HL-60 (cell line): ENCODE data around the gene SMARCA2.

Experiments used
- CTCF ChIP-seq: IDR thresholded peaks from one replicate; pipeline ENCODE4 v1.5.1; 2011; ENCODE audit warnings: low read length, control low read depth, inconsistent platforms; ENCODE audit not compliant: insufficient read depth
- GABPA ChIP-seq: IDR thresholded peaks from 2 replicates; pipeline ENCODE4 v1.6.1; 2012; ENCODE audit warnings: low read depth
- POLR2AphosphoS5 ChIP-seq: IDR thresholded peaks from 2 replicates; pipeline ENCODE4 v1.6.1; 2012; ENCODE audit warnings: low read depth

GRCh38 chr9:2040828-2041227 lies 25.7 kb downstream of the SMARCA2 start:
- TF ChIP-seq GABPA (no peak), CTCF (no peak), POLR2AphosphoS5 (no peak)
